Thyroid gland (tissue), 4 donors: Measurements from ENCODE around the gene FDXACB1.

Source experiments
- POLR2A ChIP-seq, 2 donors: fragments of 450-650 bp; IDR thresholded peaks; one replicate each; pipeline ENCODE4 v1.6.1; 2017; ENCODE audit warnings: antibody characterized with exemption in 2 of 2, mild to moderate bottlenecking in 2 of 2, moderate library complexity in 1 of 2
- TF ChIP-seq, protein P1 (sequence below), 6 experiments: fragments of 200-600 bp in 3 of 6; fragments of 450-650 bp in 3 of 6; sonication (generic) in 3 of 6; IDR thresholded peaks; one replicate each; pipeline ENCODE4 v1.5.1; 2016 to 2019; ENCODE audit warnings: antibody characterized with exemption in 6 of 6, mild to moderate bottlenecking in 2 of 6, inconsistent platforms in 1 of 6, moderate library complexity in 1 of 6

DNA sequence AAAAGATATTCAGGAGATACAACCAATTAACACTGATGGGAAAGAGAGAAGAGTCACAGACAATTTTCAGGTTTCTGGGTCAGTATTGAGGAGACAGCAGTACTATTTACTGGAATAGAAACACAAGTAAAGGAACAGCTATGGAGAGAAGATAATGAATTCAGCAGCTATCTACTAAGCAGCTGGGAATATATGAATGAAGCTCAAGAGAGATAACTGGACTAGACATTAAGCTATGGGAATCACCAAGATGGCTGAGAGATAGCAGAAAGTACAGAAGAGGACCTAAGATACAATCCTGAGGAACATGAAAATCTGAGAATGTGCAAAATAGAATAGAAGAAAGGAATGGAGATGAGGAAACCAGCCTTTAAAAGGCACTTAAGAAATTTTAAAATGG, 23.5 kb downstream of the FDXACB1 start:
- TF ChIP-seq, protein P1, sequence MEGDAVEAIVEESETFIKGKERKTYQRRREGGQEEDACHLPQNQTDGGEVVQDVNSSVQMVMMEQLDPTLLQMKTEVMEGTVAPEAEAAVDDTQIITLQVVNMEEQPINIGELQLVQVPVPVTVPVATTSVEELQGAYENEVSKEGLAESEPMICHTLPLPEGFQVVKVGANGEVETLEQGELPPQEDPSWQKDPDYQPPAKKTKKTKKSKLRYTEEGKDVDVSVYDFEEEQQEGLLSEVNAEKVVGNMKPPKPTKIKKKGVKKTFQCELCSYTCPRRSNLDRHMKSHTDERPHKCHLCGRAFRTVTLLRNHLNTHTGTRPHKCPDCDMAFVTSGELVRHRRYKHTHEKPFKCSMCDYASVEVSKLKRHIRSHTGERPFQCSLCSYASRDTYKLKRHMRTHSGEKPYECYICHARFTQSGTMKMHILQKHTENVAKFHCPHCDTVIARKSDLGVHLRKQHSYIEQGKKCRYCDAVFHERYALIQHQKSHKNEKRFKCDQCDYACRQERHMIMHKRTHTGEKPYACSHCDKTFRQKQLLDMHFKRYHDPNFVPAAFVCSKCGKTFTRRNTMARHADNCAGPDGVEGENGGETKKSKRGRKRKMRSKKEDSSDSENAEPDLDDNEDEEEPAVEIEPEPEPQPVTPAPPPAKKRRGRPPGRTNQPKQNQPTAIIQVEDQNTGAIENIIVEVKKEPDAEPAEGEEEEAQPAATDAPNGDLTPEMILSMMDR (IDR thresholded peaks at IDR 0.05): no peak
- no peak for TF ChIP-seq POLR2A (IDR thresholded peaks at IDR 0.05)
